GM13977 (cell line): ENCODE results near the gene TNN.

ENCODE experiments used
- DNase-seq: peaks from one replicate; pipeline ENCODE4 v3.0.0; 2012; ENCODE audit warnings: low spot score
- CTCF ChIP-seq: IDR thresholded peaks from 2 replicates; pipeline ENCODE4 v1.5.1; 2012; ENCODE audit warnings: mild to moderate bottlenecking, control low read depth; ENCODE audit not compliant: insufficient read depth; ENCODE audit errors: extremely low read depth, missing control alignments
- in situ Hi-C: fragments of 300-500 bp; cut with MboI; formaldehyde crosslinking; loops from one replicate; pipeline ENCODE4 v1.12.0; 2022; ENCODE audit warnings: low sequenced_read_pairs, low pct_unique_long_range_greater_than_20kb, mixed read lengths, inconsistent platforms; ENCODE audit not compliant: unreplicated experiment

Gene TNN

GRCh38 chr1:175116903-175117302 lies 49.3 kb downstream of the TNN start:
- TF ChIP-seq CTCF, result no peak
- no peak for DNase-seq
- in situ Hi-C loops, result no loop called here

DNA sequence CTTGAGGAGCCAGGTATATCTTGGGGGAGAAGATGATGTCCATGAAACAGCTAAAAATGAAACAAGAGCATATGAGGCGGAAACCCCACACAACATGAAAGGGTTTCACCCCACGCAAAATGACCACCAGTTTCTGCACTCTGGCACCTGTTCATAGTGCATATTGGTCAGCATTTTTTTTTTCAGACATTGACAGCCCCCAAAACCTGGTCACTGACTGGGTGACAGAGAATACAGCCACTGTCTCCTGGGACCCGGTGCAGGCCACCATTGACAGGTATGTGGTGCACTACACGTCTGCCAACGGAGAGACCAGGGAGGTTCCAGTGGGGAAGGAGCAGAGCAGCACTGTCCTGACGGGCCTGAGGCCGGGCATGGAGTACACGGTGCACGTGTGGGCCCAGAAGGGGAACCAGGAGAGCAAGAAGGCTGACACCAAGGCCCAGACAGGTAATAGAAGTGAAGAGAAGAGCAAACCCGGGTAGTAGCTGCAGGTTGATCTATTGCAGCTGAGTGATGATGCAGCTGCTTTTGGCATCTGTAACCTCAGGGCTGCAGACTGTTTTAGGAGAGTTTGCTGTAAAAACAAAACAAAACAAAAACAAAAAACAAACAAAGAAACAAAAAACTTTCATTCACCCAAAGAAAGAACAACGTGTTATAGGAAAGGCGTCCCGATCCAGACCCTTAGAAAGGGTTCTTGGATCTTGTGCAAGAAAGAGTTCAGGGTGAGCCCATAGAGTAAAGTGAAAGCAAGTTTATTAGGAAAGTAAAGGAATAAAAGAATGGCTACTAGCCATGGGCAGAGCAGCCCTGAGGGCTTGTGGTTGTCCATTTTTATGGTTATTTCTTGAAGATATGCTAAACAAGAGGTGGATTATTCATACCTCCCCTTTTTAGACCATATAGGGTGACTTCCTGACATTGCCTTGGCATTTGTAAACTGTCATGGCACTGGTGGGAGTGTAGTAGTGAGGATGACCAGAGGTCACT lies 51.0 kb downstream of the TNN start:
- in situ Hi-C loops, result no loop called here
- TF ChIP-seq CTCF, result no peak
- peak; percentile 37 for DNase-seq

DNA sequence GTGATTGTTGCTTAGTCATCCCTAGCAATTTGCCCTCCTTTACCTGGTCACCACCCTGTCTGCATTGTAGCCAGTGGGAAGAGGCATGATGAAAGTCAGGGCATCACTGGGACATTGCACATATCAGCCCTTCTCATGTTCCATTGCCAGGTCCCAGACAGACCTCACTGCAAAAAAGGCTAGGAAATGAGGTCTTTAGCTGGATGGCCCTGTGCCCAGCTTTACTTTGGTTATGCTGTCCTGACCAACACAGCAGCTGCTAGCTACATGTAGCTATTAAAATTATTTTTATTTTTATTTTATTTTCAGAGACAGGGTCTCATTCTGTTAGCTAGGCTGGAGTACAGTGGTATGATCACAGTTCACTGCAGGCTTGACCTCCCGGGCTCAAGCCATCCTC lies 52.9 kb downstream of the TNN start:
- TF ChIP-seq CTCF, result no peak
- in situ Hi-C loops, result loop anchor here (10.0 kb wide), 1 partner anchor 76 kb away; no protein-coding TSS in a partner anchor
- no peak for DNase-seq

- in situ Hi-C loops, result loop anchor here (10.0 to 25.0 kb wide), 2 partner anchors 80 to 338 kb away; no protein-coding TSS in a partner anchor
- no peak for DNase-seq
- TF ChIP-seq CTCF, result no peak
Measured at GRCh38 chr1:175124861-175125260, 57.2 kb downstream of the TNN start.

- in situ Hi-C loops, result loop anchor here (10.0 to 25.0 kb wide), 2 partner anchors 82 to 339 kb away; no protein-coding TSS in a partner anchor
- no peak for DNase-seq
Measured at GRCh38 chr1:175126347-175126746, 58.7 kb downstream of the TNN start.

DNA sequence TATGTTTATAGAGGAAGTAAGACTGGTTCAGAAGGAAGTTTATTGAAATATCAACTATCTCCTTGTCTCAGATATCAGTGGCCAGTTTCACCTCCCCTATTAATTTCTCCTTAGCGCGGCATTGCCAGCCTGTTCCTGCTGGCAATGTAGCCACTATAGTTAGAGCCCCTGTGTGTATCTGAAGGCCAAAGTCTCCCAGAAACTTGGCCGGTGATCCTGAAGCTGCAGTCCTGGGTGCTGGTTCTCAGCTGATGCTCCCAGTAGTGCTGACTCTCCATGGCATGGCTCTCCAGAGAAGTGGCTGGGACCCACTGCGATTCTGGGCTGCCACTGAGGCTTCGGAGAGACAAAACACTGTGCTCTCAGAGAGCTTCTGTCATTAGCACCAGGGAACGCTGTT lies 59.9 kb downstream of the TNN start:
- no peak for TF ChIP-seq CTCF
- in situ Hi-C loops, result loop anchor here (10.0 to 25.0 kb wide), 2 partner anchors 83 to 340 kb away; no protein-coding TSS in a partner anchor
- no peak for DNase-seq

More at GRCh38 chr1:175126347-175126746, 58.7 kb downstream of the TNN start:
- TF ChIP-seq CTCF, result no peak
